ES-I3 (cell line): ENCODE measurements around the gene SPG7.

ENCODE experiments used
- H3K36me3 ChIP-seq: 2 replicates; pipeline ENCODE4 v1.6.1; 2013; ENCODE audit warnings: mild to moderate bottlenecking, low read length, control low read depth, moderate library complexity; ENCODE audit not compliant: insufficient read depth
- H3K4me1 ChIP-seq: 2 replicates; pipeline ENCODE4 v1.6.1; 2013; ENCODE audit warnings: mild to moderate bottlenecking, control low read depth, low read length; ENCODE audit not compliant: insufficient read depth
- H3K9ac ChIP-seq: 2 replicates; pipeline ENCODE4 v1.6.1; 2013; ENCODE audit warnings: low read depth, mild to moderate bottlenecking, low read length, moderate library complexity
- H3K9me3 ChIP-seq: 2 replicates; pipeline ENCODE4 v1.6.1; 2013; ENCODE audit warnings: mild to moderate bottlenecking, low read length, moderate library complexity; ENCODE audit not compliant: control insufficient read depth, insufficient read depth

SPG7 gene

GRCh38 chr16:89552913-89553312, 44.7 kb downstream of the SPG7 start:
- H3K9me3 ChIP-seq: no peaks in the 10 kb centered on the region
- no peaks in the 10 kb centered on the region for H3K4me1 ChIP-seq
- H3K9ac ChIP-seq: no peak overlapping the region
- H3K36me3 ChIP-seq: peaks cover 19% of the 10 kb centered on the region

GRCh38 chr16:89553733-89554132, 45.5 kb downstream of the SPG7 start:
- no peaks in the 10 kb centered on the region for H3K9me3 ChIP-seq
- no peak overlapping the region for H3K9ac ChIP-seq
- peaks cover 15% of the 10 kb centered on the region for H3K36me3 ChIP-seq
- H3K4me1 ChIP-seq: no peaks in the 10 kb centered on the region

- Histone ChIP-seq H3K36me3 (peaks cover 10% of the 10 kb centered on the region), H3K4me1 (no peaks in the 10 kb centered on the region), H3K9me3 (no peaks in the 10 kb centered on the region), H3K9ac (no peak overlapping the region)
Observed at GRCh38 chr16:89554343-89554742, 46.1 kb downstream of the SPG7 start.

- H3K9ac ChIP-seq: no peak overlapping the region
- H3K36me3 ChIP-seq: peaks cover 10% of the 10 kb centered on the region
- no peaks in the 10 kb centered on the region for H3K4me1 ChIP-seq
- H3K9me3 ChIP-seq: no peaks in the 10 kb centered on the region
Observed at GRCh38 chr16:89555265-89555664, 47.1 kb downstream of the SPG7 start.

GRCh38 chr16:89555780-89556179, 47.6 kb downstream of the SPG7 start:
- no peaks in the 10 kb centered on the region for H3K9me3 ChIP-seq
- H3K36me3 ChIP-seq: peaks cover 10% of the 10 kb centered on the region
- H3K9ac ChIP-seq: no peak overlapping the region
- H3K4me1 ChIP-seq: no peaks in the 10 kb centered on the region

GRCh38 chr16:89556750-89557689, 48.8 kb downstream of the SPG7 start:
- H3K9ac ChIP-seq: no peak overlapping the region
- peaks cover 20% of the 10 kb centered on the region for H3K36me3 ChIP-seq

GRCh38 chr16:89557690-89558490, 49.7 kb downstream of the SPG7 start:
- Histone ChIP-seq H3K9me3 (no peaks in the 10 kb centered on the region), H3K9ac (no peak overlapping the region), H3K36me3 (peaks cover 27% of the 10 kb centered on the region), H3K4me1 (0 out of 2 replicates have a peak, but pooled peaks cover 8% of the 10 kb centered on the region)

More at GRCh38 chr16:89556750-89557689, 48.8 kb downstream of the SPG7 start:
- Histone ChIP-seq H3K4me1 (0 out of 2 replicates have a peak, but pooled peaks cover 1% of the 10 kb centered on the region), H3K9me3 (no peaks in the 10 kb centered on the region)

GRCh38 chr16:89560378-89561141, 52.4 kb downstream of the SPG7 start, which contains the start of gene RPL13:
Gene RPL13 (plus strand): TSS chr16:89560682. CDS start chr16:89560960, 278 bp downstream.
- H3K4me1 ChIP-seq: peaks cover 15% of the 10 kb centered on the region; the same call in 1 of the 2 replicates
- peaks cover 32% of the 10 kb centered on the region for H3K36me3 ChIP-seq

GRCh38 chr16:89561142-89561883, 53.1 kb downstream of the SPG7 start:
- peaks cover 26% of the 10 kb centered on the region for H3K36me3 ChIP-seq
- H3K9ac ChIP-seq: peak overlapping the region; percentile 81
- no peaks in the 10 kb centered on the region for H3K9me3 ChIP-seq
- H3K4me1 ChIP-seq: peaks cover 15% of the 10 kb centered on the region; the same call in 1 of the 2 replicates

More at GRCh38 chr16:89560378-89561141, 52.4 kb downstream of the SPG7 start, which contains the start of gene RPL13:
- Histone ChIP-seq H3K9ac (peak within 1 kb of the TSS; percentile 81), H3K9me3 (no peaks in the 10 kb centered on the region)

- Histone ChIP-seq H3K9me3 (no peaks in the 10 kb centered on the region), H3K9ac (peak overlapping the region; percentile 81), H3K4me1 (peaks cover 15% of the 10 kb centered on the region; the same call in 1 of the 2 replicates), H3K36me3 (peaks cover 26% of the 10 kb centered on the region)
Observed at GRCh38 chr16:89561884-89562599, 53.8 kb downstream of the SPG7 start.

- Histone ChIP-seq H3K36me3 (peaks cover 26% of the 10 kb centered on the region), H3K9me3 (no peaks in the 10 kb centered on the region), H3K4me1 (peaks cover 15% of the 10 kb centered on the region; the same call in 1 of the 2 replicates), H3K9ac (no peak overlapping the region)
Observed at GRCh38 chr16:89562939-89563338, 54.7 kb downstream of the SPG7 start.

GRCh38 chr16:89563639-89564392, 55.6 kb downstream of the SPG7 start:
- H3K9ac ChIP-seq: no peak overlapping the region

More at GRCh38 chr16:89563639-89564392, 55.6 kb downstream of the SPG7 start:
- H3K36me3 ChIP-seq: peaks cover 26% of the 10 kb centered on the region
- peaks cover 15% of the 10 kb centered on the region; the same call in 1 of the 2 replicates for H3K4me1 ChIP-seq
- no peaks in the 10 kb centered on the region for H3K9me3 ChIP-seq
